Measurements from ENCODE around the gene ADARB1.

GRCh38 chr21:45164124-45164511 lies 89.7 kb downstream of the ADARB1 start:
- no peak for TF ChIP-seq CTCF (IDR thresholded peaks at IDR 0.05; ENCODE audit: poor library complexity)
- no peak for TF ChIP-seq EZH2phosphoT487 (IDR thresholded peaks at IDR 0.05; ENCODE audit: low read depth, severe bottlenecking, unreplicated experiment)
- no peak for TF ChIP-seq EZH2 (IDR thresholded peaks at IDR 0.05; ENCODE audit: borderline replicate concordance)
